AG04449 (cell line): ENCODE measurements around the gene PRG2.

Source experiments
- CTCF ChIA-PET: fragments of 350-600 bp; formaldehyde crosslinking; extraction: SDS; loops from one replicate; lab custom pipeline; 2021; ENCODE audit warnings: antibody characterized with exemption; lab: Yijun Ruan, JAX
- POLR2A ChIA-PET: fragments of 400-600, 350-600 bp; formaldehyde crosslinking; extraction: SDS; loops from one replicate; lab custom pipeline; 2020; ENCODE audit warnings: antibody characterized with exemption, inconsistent platforms; lab: Yijun Ruan, JAX
- DNase-seq: peaks from one replicate; pipeline ENCODE4 v3.0.0-alpha.2; 2010; ENCODE audit warnings: low read depth, low spot score
- H3K4me3 ChIP-seq: 2 replicates; pipeline ENCODE4 v1.5.1; 2011; ENCODE audit warnings: low read depth, mild to moderate bottlenecking, control low read depth, low read length
- TF ChIP-seq, protein P1 (sequence below): IDR thresholded peaks from one replicate; pipeline ENCODE4 v1.5.1; 2011; ENCODE audit warnings: mild to moderate bottlenecking, moderate library complexity, low read length, control low read depth, inconsistent platforms; ENCODE audit not compliant: insufficient read depth; ENCODE audit errors: missing control alignments

Gene PRG2

DNA sequence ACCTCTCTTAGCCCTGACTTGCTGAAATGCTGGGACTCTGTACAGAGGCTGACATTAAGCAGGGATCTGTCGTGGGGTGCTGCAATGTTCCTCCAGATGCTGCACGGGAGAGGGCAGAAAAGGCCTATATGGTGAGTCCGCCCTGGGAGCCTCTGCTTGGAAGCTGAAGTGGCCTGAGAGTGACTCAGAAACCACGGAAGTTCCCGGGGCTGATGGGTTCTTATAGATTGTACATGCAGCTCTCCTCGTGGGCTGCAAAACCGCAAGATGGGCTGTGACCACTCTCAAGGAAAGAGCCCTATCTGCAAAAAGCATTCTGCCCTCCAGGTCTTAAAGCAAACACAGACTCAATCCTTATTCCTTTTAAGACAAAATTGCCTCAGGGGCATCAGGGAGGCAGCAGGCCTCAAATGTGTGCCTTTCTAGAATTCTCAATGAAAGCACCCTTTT lies 42.3 kb upstream of the PRG2 start:
- TF ChIP-seq, protein P1, sequence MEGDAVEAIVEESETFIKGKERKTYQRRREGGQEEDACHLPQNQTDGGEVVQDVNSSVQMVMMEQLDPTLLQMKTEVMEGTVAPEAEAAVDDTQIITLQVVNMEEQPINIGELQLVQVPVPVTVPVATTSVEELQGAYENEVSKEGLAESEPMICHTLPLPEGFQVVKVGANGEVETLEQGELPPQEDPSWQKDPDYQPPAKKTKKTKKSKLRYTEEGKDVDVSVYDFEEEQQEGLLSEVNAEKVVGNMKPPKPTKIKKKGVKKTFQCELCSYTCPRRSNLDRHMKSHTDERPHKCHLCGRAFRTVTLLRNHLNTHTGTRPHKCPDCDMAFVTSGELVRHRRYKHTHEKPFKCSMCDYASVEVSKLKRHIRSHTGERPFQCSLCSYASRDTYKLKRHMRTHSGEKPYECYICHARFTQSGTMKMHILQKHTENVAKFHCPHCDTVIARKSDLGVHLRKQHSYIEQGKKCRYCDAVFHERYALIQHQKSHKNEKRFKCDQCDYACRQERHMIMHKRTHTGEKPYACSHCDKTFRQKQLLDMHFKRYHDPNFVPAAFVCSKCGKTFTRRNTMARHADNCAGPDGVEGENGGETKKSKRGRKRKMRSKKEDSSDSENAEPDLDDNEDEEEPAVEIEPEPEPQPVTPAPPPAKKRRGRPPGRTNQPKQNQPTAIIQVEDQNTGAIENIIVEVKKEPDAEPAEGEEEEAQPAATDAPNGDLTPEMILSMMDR: no peak
- DNase-seq: peak; percentile 47
- no peak overlapping the region for H3K4me3 ChIP-seq
- ChIA-PET POLR2A (no interaction called here), CTCF (interaction anchor here (0.6 to 5.6 kb wide), 7 partner anchors 24 to 1081 kb away, joined by 3 to 40 read pairs (median 3); no protein-coding TSS in a partner anchor)

DNA sequence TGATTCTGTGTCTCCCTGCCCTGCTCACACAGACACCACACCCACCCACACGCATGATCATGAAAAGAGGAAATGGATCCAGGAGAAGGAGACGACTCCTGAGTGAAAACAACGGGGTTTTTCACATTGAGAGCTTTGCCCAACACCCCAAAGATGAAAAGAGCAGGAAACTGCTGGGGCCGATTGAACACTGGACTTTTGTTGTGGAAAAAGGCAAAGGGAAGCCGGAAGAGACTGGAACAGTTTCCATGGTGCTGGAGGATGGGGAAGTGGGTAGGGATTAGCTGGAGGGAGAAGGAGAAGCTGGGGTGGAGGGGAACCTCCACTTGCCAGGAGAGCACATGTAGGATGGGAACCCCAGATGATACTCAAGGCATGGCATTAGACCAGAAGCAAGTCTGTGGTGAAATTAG lies 41.7 kb upstream of the PRG2 start:
- CTCF ChIA-PET: interaction anchor here (1.1 to 5.6 kb wide), 4 partner anchors 25 to 209 kb away, joined by 3 to 40 read pairs (median 6); no protein-coding TSS in a partner anchor
- POLR2A ChIA-PET: no interaction called here
- TF ChIP-seq, protein P1: no peak
- no peak overlapping the region for H3K4me3 ChIP-seq
- DNase-seq: no peak

DNA sequence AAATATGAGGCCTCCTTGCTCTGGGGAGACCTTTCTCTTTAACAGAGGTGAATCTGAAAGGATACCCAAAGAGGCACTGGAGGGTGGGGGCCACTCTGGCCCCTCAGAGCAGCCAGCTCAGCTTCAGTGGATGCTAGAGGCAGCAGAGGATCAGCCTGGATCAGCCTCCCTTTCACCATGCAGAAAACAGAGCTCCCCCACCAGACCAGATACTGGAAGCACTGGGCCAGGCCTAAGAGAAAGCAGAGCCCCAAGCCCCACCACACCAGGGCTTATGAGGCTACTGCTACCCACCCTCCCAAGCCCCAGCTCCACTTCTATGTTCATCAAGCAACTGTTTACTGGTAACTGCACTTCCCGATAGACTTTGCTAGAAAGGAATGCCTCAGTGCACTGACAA lies 40.5 kb upstream of the PRG2 start:
- CTCF ChIA-PET: interaction anchor here (0.9 to 5.6 kb wide), 8 partner anchors 23 to 213 kb away, joined by 3 to 40 read pairs (median 4); partner anchors contain the start of gene RTN4RL2
- POLR2A ChIA-PET: no interaction called here
- TF ChIP-seq, protein P1: no peak
- no peak overlapping the region for H3K4me3 ChIP-seq
- DNase-seq: no peak

DNA sequence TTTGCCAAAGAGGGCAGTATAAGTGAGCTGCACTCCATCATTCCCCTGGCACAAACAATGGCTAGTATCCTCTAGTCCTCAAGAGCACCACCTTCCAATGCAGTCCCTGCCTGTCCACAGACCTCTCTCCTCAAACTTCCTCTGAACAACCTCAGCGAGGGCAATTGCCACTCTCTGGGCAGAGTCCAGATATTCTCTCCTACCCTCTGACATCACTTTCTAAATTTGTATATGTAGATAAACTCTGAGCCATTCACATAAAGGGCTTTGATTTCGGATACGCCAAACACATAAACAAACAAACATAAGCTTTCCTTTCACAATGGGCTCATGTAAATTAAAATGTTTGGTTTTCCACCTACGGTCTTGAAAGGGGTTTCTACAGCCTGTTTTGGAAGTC lies 39.5 kb upstream of the PRG2 start:
- CTCF ChIA-PET: interaction anchor here (0.7 to 5.6 kb wide), 8 partner anchors 24 to 214 kb away, joined by 3 to 40 read pairs (median 4); partner anchors contain the start of gene RTN4RL2

DNA sequence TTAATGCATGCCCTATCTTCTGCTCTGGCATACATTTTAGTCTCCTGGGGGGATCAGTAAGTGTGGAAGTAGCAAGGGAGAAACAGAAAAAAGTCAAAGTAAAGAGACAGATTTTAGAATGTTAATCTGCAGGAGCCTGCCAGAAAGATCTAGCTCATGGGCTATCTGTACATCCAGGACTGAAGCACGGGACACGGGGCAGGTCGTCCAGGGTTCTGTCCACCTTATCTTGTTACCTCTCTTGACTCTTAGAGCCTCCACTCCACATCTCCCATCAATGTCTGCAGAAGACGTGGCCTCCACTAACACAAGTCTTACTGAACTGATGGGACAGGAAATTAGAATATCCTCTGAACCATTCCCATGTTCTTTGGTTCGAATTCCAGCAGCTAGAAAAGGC lies 38.2 kb upstream of the PRG2 start:
- POLR2A ChIA-PET: no interaction called here
- H3K4me3 ChIP-seq: no peak overlapping the region
- DNase-seq: no peak
- TF ChIP-seq, protein P1: no peak
- CTCF ChIA-PET: interaction anchor here (1.4 to 3.2 kb wide), 4 partner anchors 29 to 216 kb away, joined by 6 to 25 read pairs (median 8); no protein-coding TSS in a partner anchor

More for the DNA sequence above, 39.5 kb upstream of the PRG2 start:
- DNase-seq: no peak
- no peak overlapping the region for H3K4me3 ChIP-seq
- TF ChIP-seq, protein P1: no peak
- POLR2A ChIA-PET: no interaction called here

DNA sequence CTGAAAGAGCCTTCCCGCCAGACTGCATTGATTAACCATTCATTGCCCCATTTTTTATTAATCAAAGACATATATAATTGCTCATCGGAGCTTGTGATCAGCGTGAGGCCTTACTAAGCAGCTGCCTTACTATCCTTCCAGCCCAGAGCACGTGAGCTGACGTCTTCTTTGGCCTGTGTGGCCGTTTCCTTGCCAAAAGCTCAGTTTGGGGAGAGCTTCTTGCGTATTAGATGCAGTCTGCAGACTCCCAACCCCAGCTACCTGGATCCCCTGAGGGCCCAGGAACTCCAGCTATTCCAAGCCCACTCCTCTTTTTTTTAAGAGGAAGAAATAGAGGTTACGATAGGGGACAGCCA lies 37.3 kb upstream of the PRG2 start:
- TF ChIP-seq, protein P1: no peak
- ChIA-PET CTCF (interaction anchor here (0.9 to 3.2 kb wide), 6 partner anchors 30 to 213 kb away, joined by 3 to 25 read pairs (median 6); no protein-coding TSS in a partner anchor), POLR2A (interaction anchor here (1.0 kb wide), 1 partner anchor 16 kb away, joined by 3 read pairs; no protein-coding TSS in a partner anchor)
- DNase-seq: no peak
- H3K4me3 ChIP-seq: no peak overlapping the region; the same call in 1 of the 2 replicates
